Endometrium (tissue), 2 donors: ENCODE data around the gene XRCC2.

Experiments used
- FAIRE-seq: peaks from 2 replicates; lab custom pipeline; 2012; peaks lifted over from hg19 to GRCh38; lab: Jason Lieb, UNC
- donor health status: control.
- donor health status: control.

Gene XRCC2

GRCh38 chr7:152615031-152615741 lies 60.8 kb downstream of the XRCC2 start:
- no peak for FAIRE-seq

DNA sequence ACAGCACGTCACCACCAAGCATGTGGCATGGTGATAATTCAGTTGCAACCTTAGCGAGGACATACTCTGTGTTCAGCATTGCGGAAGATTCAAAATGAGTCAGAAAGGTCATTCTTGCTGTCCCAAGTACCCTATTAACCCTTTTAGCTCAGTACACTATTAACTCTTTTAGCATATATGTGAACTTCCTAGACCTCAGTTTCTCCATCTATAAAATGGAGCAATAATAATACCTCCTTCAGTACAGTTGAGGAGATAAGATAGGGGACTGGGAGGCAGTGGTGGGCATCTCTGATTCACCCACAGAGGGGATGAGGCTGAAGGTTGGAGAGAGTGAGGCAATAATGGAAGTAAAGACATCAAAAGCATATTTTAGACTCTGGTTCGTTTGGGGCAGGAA lies 67.3 kb downstream of the XRCC2 start:
- FAIRE-seq: no peak

- FAIRE-seq: no peak
Observed at GRCh38 chr7:152608208-152608607, 67.7 kb downstream of the XRCC2 start.

DNA sequence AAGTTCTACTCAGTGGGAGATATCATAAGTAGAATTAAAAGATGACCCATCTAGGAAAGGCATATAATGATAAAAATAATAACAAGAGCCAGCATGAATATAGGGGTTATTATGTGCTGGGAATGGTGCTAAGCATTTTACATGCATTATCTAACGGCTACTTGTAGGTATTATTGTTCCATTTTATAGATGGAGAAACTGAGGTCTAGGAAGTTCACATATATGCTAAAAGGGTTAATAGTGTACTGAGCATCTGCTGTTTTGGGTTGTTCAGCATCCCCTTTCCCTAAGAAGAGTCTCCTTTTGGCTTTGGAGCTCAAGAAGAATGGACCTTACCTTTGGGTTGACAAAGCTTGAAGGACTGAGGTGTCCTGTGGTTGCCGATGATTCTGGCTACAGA lies 68.9 kb downstream of the XRCC2 start:
- FAIRE-seq: no peak

DNA sequence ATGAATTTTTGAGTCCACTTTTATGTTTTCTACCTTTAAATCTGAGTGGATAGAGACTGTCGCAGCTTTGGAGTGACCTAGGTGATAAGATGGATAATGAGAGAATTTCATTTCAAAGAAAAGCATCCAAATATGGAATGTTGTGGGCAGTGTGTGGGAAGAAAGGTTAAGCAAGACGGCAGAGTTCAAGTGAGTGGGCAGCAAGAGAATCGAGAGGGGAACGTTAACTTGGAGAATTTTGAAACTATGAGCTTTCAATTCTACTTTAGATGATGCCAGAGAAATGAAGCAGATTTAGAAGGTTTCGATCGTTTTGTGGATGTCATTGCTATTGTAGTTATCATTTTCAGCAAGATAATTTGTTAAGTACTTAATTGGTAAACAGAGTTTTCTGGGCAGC lies 73.0 kb downstream of the XRCC2 start:
- no peak for FAIRE-seq

- no peak for FAIRE-seq
Observed at GRCh38 chr7:152601305-152601798, 74.6 kb downstream of the XRCC2 start.

DNA sequence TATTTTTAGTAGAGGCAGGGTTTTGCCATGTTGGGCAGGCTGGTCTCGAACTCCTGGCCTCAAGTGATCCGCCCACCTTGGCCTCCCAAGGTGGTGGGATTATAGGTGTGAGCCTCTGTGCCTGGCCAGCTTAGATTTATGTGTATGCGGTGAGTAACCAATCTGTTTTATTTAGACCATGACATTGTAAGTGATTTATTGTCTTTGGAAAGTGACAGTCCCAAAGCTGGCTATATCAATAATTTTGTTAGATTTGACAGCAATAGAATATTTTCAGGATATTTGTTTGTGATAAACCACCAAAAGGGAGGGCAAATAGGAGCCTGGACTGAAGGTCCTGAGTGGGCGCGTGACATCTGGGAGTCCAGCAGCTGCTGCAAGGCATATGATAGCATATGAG lies 75.7 kb downstream of the XRCC2 start:
- no peak for FAIRE-seq

DNA sequence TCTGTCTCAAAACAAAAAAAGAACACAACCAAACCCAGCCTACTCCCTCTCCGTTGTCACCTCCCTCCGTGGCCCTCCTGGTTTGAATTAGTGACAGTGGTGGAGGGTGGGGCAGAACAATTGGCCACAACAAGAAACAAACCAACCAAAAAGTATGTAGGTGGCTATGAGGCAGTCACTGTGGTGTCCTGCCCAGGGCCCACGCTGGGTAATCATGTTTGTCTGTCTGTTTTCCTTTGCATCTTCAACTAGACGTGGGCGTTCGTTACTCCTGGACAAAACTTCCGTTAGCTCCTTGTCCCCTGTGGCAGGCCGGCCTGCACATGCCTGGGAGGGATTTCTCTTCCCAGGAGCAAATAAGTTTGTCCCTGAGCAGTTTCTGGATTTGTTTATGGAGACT lies 78.4 kb downstream of the XRCC2 start:
- FAIRE-seq: no peak

DNA sequence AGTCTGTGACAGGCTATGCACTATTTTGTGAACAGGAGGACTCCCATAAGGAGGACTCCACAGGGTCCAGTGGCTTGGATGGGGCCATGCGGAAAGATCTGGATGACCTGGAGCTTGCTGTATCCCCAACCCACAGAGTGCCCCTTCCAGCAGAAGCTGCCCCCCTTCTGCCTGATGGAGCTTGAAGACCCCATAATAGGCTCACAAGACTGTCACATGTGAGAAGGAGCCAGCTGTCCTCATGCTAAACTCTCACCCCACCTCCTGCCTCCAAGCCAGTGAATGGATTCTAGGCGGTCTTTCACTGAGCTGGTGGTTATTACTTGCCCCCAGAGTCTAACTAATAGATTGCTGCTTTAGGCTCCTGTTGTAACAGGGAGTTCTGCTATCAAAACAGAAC lies 79.1 kb downstream of the XRCC2 start:
- FAIRE-seq: no peak
